Tibial nerve (tissue), 4 donors: Measurements from ENCODE around the gene RAE1.

Source experiments
- CTCF ChIP-seq, 5 experiments: fragments of 200-600 bp in 3 of 5; fragments of 450-650 bp in 2 of 5; sonication (generic) in 3 of 5; IDR thresholded peaks; one replicate each; pipeline ENCODE4 v1.5.1; 2016 to 2019; ENCODE audit warnings: antibody characterized with exemption in 5 of 5, mild to moderate bottlenecking in 3 of 5, moderate library complexity in 2 of 5
- EP300 ChIP-seq, 2 donors: sonication (generic); formaldehyde crosslinking; IDR thresholded peaks; one replicate each; pipeline ENCODE4 v1.6.1; 2017; ENCODE audit warnings: antibody characterized with exemption in 2 of 2, mild to moderate bottlenecking in 1 of 2
- POLR2A ChIP-seq, 2 donors: fragments of 450-650 bp; IDR thresholded peaks; one replicate each; pipeline ENCODE4 v1.6.1; 2017; ENCODE audit warnings: antibody characterized with exemption in 2 of 2, mild to moderate bottlenecking in 2 of 2, moderate library complexity in 2 of 2

GRCh38 chr20:57372157-57372556, 21.1 kb downstream of the RAE1 start:
- TF ChIP-seq EP300 (IDR thresholded peaks at IDR 0.05) (no peak), CTCF (IDR thresholded peaks at IDR 0.05) (no peak), POLR2A (IDR thresholded peaks at IDR 0.05) (no peak)
